B cell (primary cell): ENCODE data around the gene LILRB3. TPM values are rescaled to one million over a fixed set of nuclear protein-coding genes. Genes with fewer than 3 reads are reported as not detected.

Experiments used
- ATAC-seq: fragments of 200-7000 bp; cut with Tn5 transposase; one replicate; pipeline ENCODE4 v1.10.0; 2021; ENCODE audit warnings: low read depth, mild to moderate bottlenecking, moderate number of reproducible peaks, moderate library complexity
- CTCF ChIA-PET: fragments of 350-600 bp; sonication (Branson Sonifier 250); formaldehyde crosslinking; loops from one replicate; lab custom pipeline; 2021; ENCODE audit warnings: antibody characterized with exemption, inconsistent platforms; lab: Charles Lee
- POLR2A ChIA-PET: fragments of 350-600 bp; sonication (Branson Sonifier 250); formaldehyde crosslinking; loops from one replicate; lab custom pipeline; 2021; ENCODE audit warnings: antibody characterized with exemption; lab: Charles Lee
- DNase-seq: peaks from one replicate; pipeline ENCODE4 v3.0.0; 2013
- H2AFZ ChIP-seq: 2 replicates; pipeline ENCODE4 v1.6.1; 2012; ENCODE audit warnings: mild to moderate bottlenecking, low read depth, low read length; ENCODE audit not compliant: insufficient read depth, poor library complexity, severe bottlenecking
- H3K27ac ChIP-seq, 2 donors: 1 replicate in 1 of 2; 2 replicates in 1 of 2; pipeline ENCODE4 v1.5.1; 2012 to 2013; ENCODE audit warnings: low read length in 2 of 2, mild to moderate bottlenecking in 2 of 2, moderate library complexity in 1 of 2
- H3K27me3 ChIP-seq, 4 experiments: fragments of 200-600 bp in 1 of 4; sonication (generic) in 1 of 4; replicated peaks in 1 of 4; 1 replicate in 2 of 4; 2 replicates in 2 of 4; pipeline versions ENCODE4 v1.6.1 to v1.7.0; 2013 to 2016; ENCODE audit warnings: low read length in 3 of 4, mild to moderate bottlenecking in 2 of 4, mixed read lengths in 1 of 4, moderate library complexity in 1 of 4; ENCODE audit not compliant: insufficient read depth in 4 of 4, control insufficient read depth in 3 of 4; ENCODE audit errors: control extremely low read depth in 1 of 4
- H3K36me3 ChIP-seq, 2 experiments: replicated peaks in 1 of 2; 1 replicate in 1 of 2; 2 replicates in 1 of 2; pipeline versions ENCODE4 v1.6.1 to v1.7.1; 2013; ENCODE audit warnings: low read length in 1 of 2; ENCODE audit not compliant: insufficient read depth in 2 of 2, control insufficient read depth in 1 of 2; ENCODE audit errors: control extremely low read depth in 1 of 2, extremely low read depth in 1 of 2
- H3K4me1 ChIP-seq, 2 donors: fragments of 200-600 bp in 1 of 2; sonication (generic) in 1 of 2; 1 replicate in 1 of 2; 2 replicates in 1 of 2; pipeline versions ENCODE4 v1.5.1 to v1.6.1; 2013 to 2017; ENCODE audit warnings: low read length in 2 of 2; ENCODE audit not compliant: control insufficient read depth in 2 of 2, insufficient read depth in 2 of 2
- H3K4me2 ChIP-seq: replicated peaks from 2 replicates; pipeline ENCODE3; 2012; ENCODE audit warnings: mild to moderate bottlenecking, low read depth, low read length; ENCODE audit not compliant: poor library complexity, severe bottlenecking
- H3K4me3 ChIP-seq, 5 experiments: fragments of 200-600 bp in 1 of 5; sonication (generic) in 1 of 5; 1 replicate in 3 of 5; 2 replicates in 2 of 5; pipeline versions ENCODE4 v1.5.1 to v1.7.0; 2011 to 2016; ENCODE audit warnings: low read length in 4 of 5, mild to moderate bottlenecking in 4 of 5, low read depth in 2 of 5, control low read depth in 1 of 5, moderate library complexity in 1 of 5; ENCODE audit not compliant: insufficient read depth in 1 of 5; ENCODE audit errors: control extremely low read depth in 1 of 5, extremely low read depth in 1 of 5
- H3K79me2 ChIP-seq: fragments of 200-600 bp; sonication (generic); one replicate; pipeline ENCODE4 v1.6.0; 2016; ENCODE audit warnings: low read length; ENCODE audit not compliant: control insufficient read depth, insufficient read depth
- H3K9ac ChIP-seq: fragments of 200-600 bp; sonication (generic); 2 replicates; pipeline ENCODE4 v1.6.1; 2017; ENCODE audit warnings: mild to moderate bottlenecking, low read length, moderate library complexity
- H3K9me3 ChIP-seq, 3 donors: one replicate each; pipeline versions ENCODE4 v1.6.1 to v1.7.1; 2013; ENCODE audit warnings: low read length in 2 of 3; ENCODE audit not compliant: control insufficient read depth in 2 of 3, insufficient read depth in 1 of 3; ENCODE audit errors: control extremely low read depth in 1 of 3
- H4K20me1 ChIP-seq: 2 replicates; pipeline ENCODE4 v1.6.0; 2012; ENCODE audit warnings: mild to moderate bottlenecking, low read length; ENCODE audit not compliant: insufficient read depth, control insufficient read depth, poor library complexity, severe bottlenecking
- H3K27ac Mint-ChIP-seq: one replicate; pipeline ENCODE4 v1.8.0; 2021; ENCODE audit warnings: mixed read lengths
- H3K27me3 Mint-ChIP-seq: one replicate; pipeline ENCODE4 v1.8.0; 2021; ENCODE audit warnings: mixed read lengths
- H3K4me1 Mint-ChIP-seq: one replicate; pipeline ENCODE4 v1.8.0; 2021; ENCODE audit warnings: mixed read lengths
- H3K4me3 Mint-ChIP-seq: one replicate; pipeline ENCODE4 v1.8.0; 2021; ENCODE audit warnings: mixed read lengths
- H3K9me3 Mint-ChIP-seq: one replicate; pipeline ENCODE4 v1.8.0; 2022; ENCODE audit warnings: mixed read lengths; ENCODE audit not compliant: insufficient read depth
- CTCF ChIP-seq: fragments of 200-600 bp; IDR thresholded peaks from one replicate; pipeline ENCODE4 v1.8.0; 2022; ENCODE audit warnings: antibody characterized with exemption, mild to moderate bottlenecking
- EZH2 ChIP-seq: IDR thresholded peaks from 2 replicates; pipeline ENCODE4 v1.6.1; 2012; ENCODE audit warnings: borderline replicate concordance, low read depth, mild to moderate bottlenecking, moderate library complexity, low read length; ENCODE audit not compliant: insufficient read depth, poor library complexity, severe bottlenecking
- WGBS: methylation state at CpG from one replicate; pipeline ENCODE4 v1.1.5; 2013; ENCODE audit warnings: missing lambda C conversion rate; ENCODE audit not compliant: insufficient coverage; 5-methylcytosine and 5-hydroxymethylcytosine counted together
- intact Hi-C: fragments of 100-400 bp; cut with micrococcal nuclease; formaldehyde crosslinking; loops from one replicate; pipeline ENCODE4 v1.10.0; 2022
- polyA plus RNA-seq: library from polyadenylated mRNA; depleted of rRNA; stranded (reverse); fragments of >200 nt; gene quantifications from 2 replicates; pipeline ENCODE4 v1.2.3, GENCODE V29; 2012
- total RNA-seq, 2 donors: library from RNA; stranded (reverse); fragments of 120-200 nt in 1 of 2; gene quantifications; 1 replicate in 1 of 2; 2 replicates in 1 of 2; pipeline versions ENCODE4 v1.2.3 to v1.2.4, GENCODE V29; 2013 to 2022

Gene LILRB3
- total and polyA plus RNA-seq, 2 donors (not counting 1 experiment from before 2014, with no cell fraction given): 0.25 to 2.3 TPM

- ChIA-PET CTCF (no interaction called here), POLR2A (no interaction called here)
- Mint-ChIP-seq H3K27ac (no peak overlapping the region), H3K9me3 (no peaks in the 10 kb centered on the region), H3K27me3 (peaks cover 34% of the 10 kb centered on the region), H3K4me3 (no peak overlapping the region), H3K4me1 (peaks cover 15% of the 10 kb centered on the region)
- Histone ChIP-seq H3K9me3 (no peaks in the 10 kb centered on the region), H3K27me3 (peaks cover 0 to 18% (median 0%) of the 10 kb centered on the region in 4 experiments), H3K4me3 (no peak overlapping the region), H3K4me2 (no peak overlapping the region), H4K20me1 (no peaks in the 10 kb centered on the region), H3K79me2 (no peaks in the 10 kb centered on the region), H3K27ac (no peak overlapping the region), H3K36me3 (no peaks in the 10 kb centered on the region), H3K4me1 (peaks cover 0 to 4% of the 10 kb centered on the region in 2 donors), H2AFZ (no peak overlapping the region), H3K9ac (no peak overlapping the region)
- 57% methylated on average over 5 of the region's 8 CpGs for WGBS
- ATAC-seq (no peak), DNase-seq (no peak)
- intact Hi-C loops: no loop called here
- TF ChIP-seq CTCF (no peak), EZH2 (no peak)
Measured at GRCh38 chr19:54271106-54271505, 48.3 kb upstream of the LILRB3 start.

- POLR2A ChIA-PET: no interaction called here
- H3K9me3 ChIP-seq: no peaks in the 10 kb centered on the region
- H3K9ac ChIP-seq: no peak overlapping the region
- ATAC-seq: no peak
- TF ChIP-seq CTCF: no peak
- no peak for TF ChIP-seq EZH2
- peaks cover 44% of the 10 kb centered on the region for H3K27me3 Mint-ChIP-seq
- no peak overlapping the region for H3K27ac ChIP-seq
- peaks cover 0 to 4% of the 10 kb centered on the region in 2 donors for H3K4me1 ChIP-seq
- no peaks in the 10 kb centered on the region for H3K36me3 ChIP-seq
- no peaks in the 10 kb centered on the region for H3K9me3 Mint-ChIP-seq
- no peak overlapping the region for H3K27ac Mint-ChIP-seq
- no peaks in the 10 kb centered on the region for H4K20me1 ChIP-seq
- CTCF ChIA-PET: interaction anchor here (1.1 to 4.8 kb wide), 5 partner anchors 10 to 121 kb away, joined by 3 to 60 read pairs (median 5); partner anchors contain the start of gene LILRB2
- H3K4me1 Mint-ChIP-seq: peaks cover 17% of the 10 kb centered on the region
- no CpG with 5 or more reads among the region's 2 CpGs for WGBS
- H3K79me2 ChIP-seq: no peaks in the 10 kb centered on the region
- no peak for DNase-seq
- H2AFZ ChIP-seq: no peak overlapping the region
- no peak overlapping the region for H3K4me3 Mint-ChIP-seq
- no peak overlapping the region for H3K4me3 ChIP-seq
- intact Hi-C loops: no loop called here
- H3K4me2 ChIP-seq: no peak overlapping the region
- H3K27me3 ChIP-seq: peaks cover 0 to 20% (median 5%) of the 10 kb centered on the region in 4 experiments
Measured at GRCh38 chr19:54268936-54269335, 46.1 kb upstream of the LILRB3 start.
